NCI-H345 (cell line): ENCODE data around the gene MALRD1.

Experiments
- DNase-seq: peaks from one replicate; lab custom pipeline; 2025; lab: John Stamatoyannopoulos, UW

MALRD1 gene

DNA sequence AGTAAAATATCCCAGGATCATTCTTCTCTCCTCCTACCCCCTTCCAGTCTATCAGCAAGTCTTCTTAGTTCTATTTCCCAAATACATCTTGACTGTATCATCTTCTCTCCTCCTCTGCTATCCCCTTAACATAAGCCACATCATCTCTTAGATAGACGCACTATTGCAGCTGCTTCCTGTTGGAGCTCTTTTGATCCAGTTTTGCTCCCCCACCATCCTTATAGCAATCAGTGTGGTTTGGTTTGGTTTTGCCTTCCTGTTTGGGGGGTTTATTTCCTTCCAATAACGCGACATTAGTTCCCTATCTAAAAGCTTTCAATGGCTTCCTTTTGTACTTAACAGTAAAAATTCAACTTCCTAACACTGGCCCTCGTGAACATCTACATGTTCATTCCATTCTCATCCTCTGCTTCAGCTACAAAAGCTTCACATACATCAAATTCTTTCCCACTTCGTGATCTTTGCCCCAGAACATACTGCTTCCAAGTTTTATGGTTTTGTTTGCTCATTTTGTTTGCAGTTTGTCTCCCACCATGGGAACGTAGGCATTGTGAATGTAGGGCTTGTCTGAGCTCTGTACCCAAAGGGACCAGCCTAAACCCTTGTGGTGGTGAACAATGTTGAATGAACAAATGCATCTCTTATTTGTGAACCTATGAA lies 734.0 kb downstream of the MALRD1 start:
- no peak for DNase-seq

DNA sequence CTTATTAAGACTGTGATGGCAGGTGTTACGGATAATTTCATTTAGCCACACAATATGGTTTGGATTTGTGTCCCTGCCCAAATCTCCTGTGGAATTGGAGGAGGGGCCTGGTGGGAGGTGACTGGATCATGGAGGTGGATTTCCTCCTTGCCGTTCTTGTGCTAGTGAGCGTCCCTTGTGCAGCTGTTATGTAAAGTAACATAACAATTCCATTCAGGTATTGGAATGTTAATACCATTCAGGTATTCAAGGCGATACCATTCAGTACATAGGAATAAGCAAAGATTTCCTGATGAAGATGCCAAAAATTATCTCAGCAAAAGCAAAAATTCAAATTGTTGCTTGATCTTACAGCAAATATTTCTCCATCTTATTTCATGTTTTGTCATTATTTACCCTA lies 735.1 kb downstream of the MALRD1 start:
- DNase-seq: no peak
